ENCODE data around the gene GTF2IRD1. TPM values are rescaled to one million over a fixed set of nuclear protein-coding genes. Genes with fewer than 3 reads are reported as not detected.

The GTF2IRD1 gene
- total and polyA plus RNA-seq, 2 experiments from 2014 or later: 28.7 to 37.1 TPM

GRCh38 chr7:74457007-74457406 lies 3.3 kb downstream of the GTF2IRD1 start:
- H3K4me3 Mint-ChIP-seq: no peak overlapping the region
- no peak overlapping the region for H3K4me2 ChIP-seq
- no peaks in the 10 kb centered on the region; the same call in 2 of the 3 replicates for H3K36me3 Mint-ChIP-seq (ENCODE audit: low read depth)
- peaks cover 12% of the 10 kb centered on the region; the same call in 1 of the 2 replicates for H3F3A ChIP-seq (replicated peaks; ENCODE audit: low read depth)
- no peak overlapping the region for H3K27ac ChIP-seq (ENCODE audit: low read depth)
- H3K27me3 ChIP-seq (ENCODE audit: insufficient read depth): no peaks in the 10 kb centered on the region
- H3K4me1 ChIP-seq (ENCODE audit: insufficient read depth): peaks cover 7% of the 10 kb centered on the region
- H3K27ac Mint-ChIP-seq: no peak overlapping the region
- H3K4me3 ChIP-seq: no peak overlapping the region
- no peaks in the 10 kb centered on the region for H3K36me3 ChIP-seq (ENCODE audit: insufficient read depth)
- peaks cover 5% of the 10 kb centered on the region for H3K27me3 Mint-ChIP-seq (ENCODE audit: insufficient read depth, low read depth, poor library complexity)
- H3K4me1 Mint-ChIP-seq: peaks cover 12% of the 10 kb centered on the region
- TF ChIP-seq NANOG (IDR thresholded peaks at IDR 0.05; ENCODE audit: borderline replicate concordance): no peak
- no peak for TF ChIP-seq EZH2phosphoT487 (IDR thresholded peaks at IDR 0.05; ENCODE audit: unreplicated experiment)
- TF ChIP-seq STAT1 (IDR thresholded peaks at IDR 0.05; ENCODE audit: unreplicated experiment): no peak
- no peak for TF ChIP-seq POLR2AphosphoS5 (IDR thresholded peaks at IDR 0.05; ENCODE audit: low read depth)
- TF ChIP-seq ZNF462 (CRISPR knock-in tag; IDR thresholded peaks at IDR 0.05): no peak
- no peak for TF ChIP-seq JUNB (IDR thresholded peaks at IDR 0.05; ENCODE audit: unreplicated experiment)
- TF ChIP-seq ETS1 (IDR thresholded peaks at IDR 0.05): no peak
- no peak for TF ChIP-seq CREB1 (CRISPR knock-in tag; IDR thresholded peaks at IDR 0.05; ENCODE audit: low read depth)
- no peak for TF ChIP-seq EZH2 (IDR thresholded peaks at IDR 0.05; ENCODE audit: low read depth, unreplicated experiment)
- no peak for TF ChIP-seq CTCF (conservative IDR thresholded peaks at IDR 0.05; ENCODE audit: low read depth in 2 of 2)
- no peak for TF ChIP-seq ZNF331 (CRISPR knock-in tag; IDR thresholded peaks at IDR 0.05; ENCODE audit: low read depth)
- no peak for TF ChIP-seq ZNF114 (CRISPR knock-in tag; IDR thresholded peaks at IDR 0.05)
- DNase-seq (ENCODE audit: low spot score): no peak
- H3K9me3 Mint-ChIP-seq: peaks cover 2% of the 10 kb centered on the region; the same call in 2 of the 3 replicates
- peaks cover 75% of the 10 kb centered on the region for H3K79me2 ChIP-seq (replicated peaks; ENCODE audit: insufficient read depth)
- ATAC-seq: no peak
- H3K9me2 ChIP-seq (ENCODE audit: insufficient read depth): no peaks in the 10 kb centered on the region
- H4K20me1 ChIP-seq (replicated peaks; ENCODE audit: insufficient read depth): peaks cover 12% of the 10 kb centered on the region
- no peak overlapping the region for H2AFZ ChIP-seq
